SK-N-SH (cell line): ENCODE measurements around the gene LIPA. TPM values are rescaled to one million over a fixed set of nuclear protein-coding genes. Genes with fewer than 3 reads are reported as not detected.

Source experiments
- CHD2 ChIP-seq: fragments of 150-350 bp; IDR thresholded peaks from 2 replicates; pipeline ENCODE4 v1.6.1; 2018; ENCODE audit warnings: low read length; ENCODE audit not compliant: partially characterized antibody
- CTCF ChIP-seq: fragments of 200-600 bp; sonication (generic); IDR thresholded peaks from 2 replicates; pipeline ENCODE4 v1.6.1; 2017; ENCODE audit warnings: antibody characterized with exemption, mild to moderate bottlenecking, moderate library complexity
- EP300 ChIP-seq, 2 experiments: IDR thresholded peaks; 2 replicates each; pipeline versions ENCODE4 v1.4.0 to v1.6.1; 2012; ENCODE audit warnings: borderline replicate concordance in 1 of 2, low read depth in 1 of 2, low read length in 1 of 2
- EZH2phosphoT487 ChIP-seq: fragments of 200-600 bp; sonication (generic); IDR thresholded peaks from 2 replicates; pipeline ENCODE4 v1.6.1; 2017; ENCODE audit warnings: low read depth, mixed run types, mild to moderate bottlenecking, antibody characterized with exemption, moderate library complexity, borderline replicate concordance
- FOSL2 ChIP-seq: IDR thresholded peaks from 2 replicates; pipeline ENCODE4 v1.4.0; 2012; ENCODE audit warnings: low read depth, mild to moderate bottlenecking, moderate library complexity, borderline replicate concordance
- GATA2 ChIP-seq: sonication (generic); formaldehyde crosslinking; IDR thresholded peaks from 2 replicates; pipeline ENCODE4 v1.5.0; 2020; ENCODE audit warnings: mild to moderate bottlenecking, missing genetic modification reagents
- IRF3 ChIP-seq: fragments of 150-350 bp; IDR thresholded peaks from 2 replicates; pipeline ENCODE4 v1.6.1; 2016; ENCODE audit warnings: mild to moderate bottlenecking, low read depth, low read length
- JUND ChIP-seq: IDR thresholded peaks from 2 replicates; pipeline ENCODE4 v1.4.0; 2012
- MAX ChIP-seq: IDR thresholded peaks from 2 replicates; pipeline ENCODE4 v1.4.0; 2012; ENCODE audit warnings: low read depth
- NFIC ChIP-seq: IDR thresholded peaks from 2 replicates; pipeline ENCODE4 v1.4.0; 2012; ENCODE audit warnings: borderline replicate concordance
- RCOR1 ChIP-seq: fragments of 150-350 bp; IDR thresholded peaks from 2 replicates; pipeline ENCODE4 v1.6.1; 2017; ENCODE audit warnings: antibody characterized with exemption, low read length
- RFX5 ChIP-seq: IDR thresholded peaks from 2 replicates; pipeline ENCODE4 v1.6.1; 2012; ENCODE audit warnings: mild to moderate bottlenecking, improper control_type of control experiment, low read length
- RXRA ChIP-seq: IDR thresholded peaks from 2 replicates; pipeline ENCODE4 v1.4.0; 2012; ENCODE audit warnings: low read depth, mild to moderate bottlenecking, borderline replicate concordance
- YY1 ChIP-seq: IDR thresholded peaks from 2 replicates; pipeline ENCODE4 v1.4.0; 2012; ENCODE audit warnings: low read depth, mild to moderate bottlenecking
- polyA plus RNA-seq, 3 experiments: library from polyadenylated mRNA; depleted of rRNA; stranded (reverse); fragments of >200 nt; gene quantifications; 2 replicates each; pipeline ENCODE4 v1.2.3, GENCODE V29; 2012
- TF ChIP-seq, protein P1 (sequence below): IDR thresholded peaks from 2 replicates; pipeline ENCODE4 v1.4.0; 2012; ENCODE audit warnings: low read depth, borderline replicate concordance

LIPA gene
- polyA plus RNA-seq, 1 of the 3 experiments (the other 2 are of a cell fraction) = 43.2 TPM

DNA sequence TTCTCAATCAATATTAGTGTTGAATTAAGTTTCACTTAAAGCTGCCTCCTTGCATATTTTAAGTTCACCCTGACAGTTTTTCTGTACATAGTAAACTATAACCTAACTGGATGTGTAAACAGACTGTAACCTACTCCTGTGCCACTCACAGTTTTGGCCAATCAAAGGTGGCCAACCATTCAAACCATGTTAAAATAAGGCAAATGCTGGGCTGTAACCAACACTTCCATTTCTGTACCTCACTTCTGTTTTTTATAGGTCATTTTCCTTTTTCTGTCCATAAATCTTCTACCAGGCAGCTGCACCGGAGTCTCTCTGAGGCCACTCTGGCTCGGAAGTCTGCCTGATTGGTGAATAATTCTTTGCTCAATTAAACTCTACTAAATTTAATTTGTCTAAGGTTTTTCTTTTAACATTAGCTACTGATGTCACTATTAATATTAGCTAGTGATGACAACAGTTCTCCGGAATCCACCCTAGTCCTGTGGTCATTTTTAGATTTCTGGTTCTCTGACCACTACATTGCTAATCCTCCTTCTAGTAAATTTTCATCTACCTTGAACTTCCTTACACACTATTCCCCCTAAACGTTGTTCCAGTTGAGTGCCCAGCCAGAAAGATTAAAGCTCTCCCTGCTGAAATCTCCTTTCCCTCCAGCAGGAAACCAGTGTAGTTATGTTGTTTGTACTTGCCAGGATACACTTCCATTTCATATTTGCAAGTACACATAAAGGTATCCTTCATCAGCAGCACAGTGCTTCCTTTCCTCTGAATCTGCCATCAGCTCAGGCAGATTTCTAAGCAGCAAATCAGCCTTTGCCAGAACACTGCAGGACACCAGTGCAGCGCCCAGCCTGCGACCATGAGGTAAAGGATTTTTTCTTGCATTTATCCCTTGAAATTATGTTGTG is 31.7 kb upstream of the LIPA start (continued):
- TF ChIP-seq GATA2 = no peak
- TF ChIP-seq RXRA = no peak
- TF ChIP-seq EP300 (IDR thresholded peaks at IDR 0.05; ENCODE audit: borderline replicate concordance in 1 of 2, low read depth in 1 of 2, low read length in 1 of 2) = peak; percentile 45 to 53; a peak in 2 of 4 replicates
- no peak for TF ChIP-seq RCOR1
- TF ChIP-seq, protein P1, sequence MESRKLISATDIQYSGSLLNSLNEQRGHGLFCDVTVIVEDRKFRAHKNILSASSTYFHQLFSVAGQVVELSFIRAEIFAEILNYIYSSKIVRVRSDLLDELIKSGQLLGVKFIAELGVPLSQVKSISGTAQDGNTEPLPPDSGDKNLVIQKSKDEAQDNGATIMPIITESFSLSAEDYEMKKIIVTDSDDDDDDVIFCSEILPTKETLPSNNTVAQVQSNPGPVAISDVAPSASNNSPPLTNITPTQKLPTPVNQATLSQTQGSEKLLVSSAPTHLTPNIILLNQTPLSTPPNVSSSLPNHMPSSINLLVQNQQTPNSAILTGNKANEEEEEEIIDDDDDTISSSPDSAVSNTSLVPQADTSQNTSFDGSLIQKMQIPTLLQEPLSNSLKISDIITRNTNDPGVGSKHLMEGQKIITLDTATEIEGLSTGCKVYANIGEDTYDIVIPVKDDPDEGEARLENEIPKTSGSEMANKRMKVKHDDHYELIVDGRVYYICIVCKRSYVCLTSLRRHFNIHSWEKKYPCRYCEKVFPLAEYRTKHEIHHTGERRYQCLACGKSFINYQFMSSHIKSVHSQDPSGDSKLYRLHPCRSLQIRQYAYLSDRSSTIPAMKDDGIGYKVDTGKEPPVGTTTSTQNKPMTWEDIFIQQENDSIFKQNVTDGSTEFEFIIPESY = no peak
- no peak for TF ChIP-seq CTCF
- TF ChIP-seq YY1 = no peak
- TF ChIP-seq NFIC = peak; percentile 44; the same call in 1 of the 2 replicates
- no peak for TF ChIP-seq MAX
- TF ChIP-seq IRF3 = no peak
- TF ChIP-seq CHD2 = no peak
- TF ChIP-seq RFX5 = no peak
- peak; percentile 10; the same call in 1 of the 2 replicates for TF ChIP-seq FOSL2
- peak; percentile 30; the same call in 1 of the 2 replicates for TF ChIP-seq JUND
- TF ChIP-seq EZH2phosphoT487 = no peak
